ENCODE data around the gene MSRB1. TPM values are rescaled to one million over a fixed set of nuclear protein-coding genes. Genes with fewer than 3 reads are reported as not detected.

MSRB1 gene
- total RNA-seq, 1 donor from 2014 or later = 32.9 TPM

- no peaks in the 10 kb centered on the region for H3K4me1 ChIP-seq
- no peak for DNase-seq (ENCODE audit: low spot score in 2 of 2)
Measured at GRCh38 chr16:1908184-1908583, 34.8 kb downstream of the MSRB1 start.

GRCh38 chr16:1907226-1907860 is 35.7 kb downstream of the MSRB1 start:
- no peaks in the 10 kb centered on the region for H3K4me1 ChIP-seq
- no peaks in the 10 kb centered on the region for H3K9me3 ChIP-seq
- H3K4me3 ChIP-seq = no peak overlapping the region
- intact Hi-C loops (cut with DNase I) = no loop called here
- H3K27ac ChIP-seq = no peak overlapping the region
- no peaks in the 10 kb centered on the region for H3K36me3 ChIP-seq
- DNase-seq (ENCODE audit: low spot score in 2 of 2) = no peak
- no peaks in the 10 kb centered on the region for H3K27me3 ChIP-seq
- TF ChIP-seq CTCF (IDR thresholded peaks at IDR 0.05) = no peak

More at GRCh38 chr16:1908184-1908583, 34.8 kb downstream of the MSRB1 start:
- Histone ChIP-seq H3K4me3 (no peak overlapping the region), H3K27me3 (no peaks in the 10 kb centered on the region), H3K9me3 (no peaks in the 10 kb centered on the region), H3K36me3 (no peaks in the 10 kb centered on the region), H3K27ac (no peak overlapping the region)
- no peak for TF ChIP-seq CTCF (IDR thresholded peaks at IDR 0.05)
- intact Hi-C loops (cut with DNase I) = no loop called here

GRCh38 chr16:1906846-1907165 is 36.2 kb downstream of the MSRB1 start:
- intact Hi-C loops (cut with DNase I) = no loop called here
- H3K9me3 ChIP-seq = no peaks in the 10 kb centered on the region
- no peak overlapping the region for H3K4me3 ChIP-seq
- TF ChIP-seq CTCF (IDR thresholded peaks at IDR 0.05) = no peak
- DNase-seq (ENCODE audit: low spot score in 2 of 2) = no peak
- no peak overlapping the region for H3K27ac ChIP-seq
- no peaks in the 10 kb centered on the region for H3K4me1 ChIP-seq
- H3K27me3 ChIP-seq = no peaks in the 10 kb centered on the region
- H3K36me3 ChIP-seq = no peaks in the 10 kb centered on the region

GRCh38 chr16:1906055-1906845 is 36.7 kb downstream of the MSRB1 start:
- Histone ChIP-seq H3K27ac (no peak overlapping the region), H3K4me1 (no peaks in the 10 kb centered on the region), H3K4me3 (no peak overlapping the region), H3K27me3 (no peaks in the 10 kb centered on the region), H3K36me3 (no peaks in the 10 kb centered on the region), H3K9me3 (no peaks in the 10 kb centered on the region)
- intact Hi-C loops (cut with DNase I) = no loop called here
- DNase-seq (ENCODE audit: low spot score in 2 of 2) = no peak
- no peak for TF ChIP-seq CTCF (IDR thresholded peaks at IDR 0.05)

- no peaks in the 10 kb centered on the region for H3K27me3 ChIP-seq
- no peaks in the 10 kb centered on the region for H3K36me3 ChIP-seq
- no peak overlapping the region for H3K4me3 ChIP-seq
- no peaks in the 10 kb centered on the region for H3K9me3 ChIP-seq
- intact Hi-C loops (cut with DNase I) = no loop called here
- DNase-seq (ENCODE audit: low spot score in 2 of 2) = no peak
- H3K4me1 ChIP-seq = no peaks in the 10 kb centered on the region
- no peak overlapping the region for H3K27ac ChIP-seq
- TF ChIP-seq CTCF (IDR thresholded peaks at IDR 0.05) = no peak
Measured at GRCh38 chr16:1903845-1904840, 38.9 kb downstream of the MSRB1 start.

Data from ascending aorta (tissue), 2 donors.